GM21529 (cell line): ENCODE results near the gene GINS1.

Source experiments
- ATAC-seq: cut with Tn5 transposase; IDR thresholded peaks from one replicate; pipeline ENCODE4 v1.9.1; 2021; ENCODE audit not compliant: unreplicated experiment

Gene GINS1

GRCh38 chr20:25476106-25477013 is 68.9 kb downstream of the GINS1 start:
- ATAC-seq: no peak

DNA sequence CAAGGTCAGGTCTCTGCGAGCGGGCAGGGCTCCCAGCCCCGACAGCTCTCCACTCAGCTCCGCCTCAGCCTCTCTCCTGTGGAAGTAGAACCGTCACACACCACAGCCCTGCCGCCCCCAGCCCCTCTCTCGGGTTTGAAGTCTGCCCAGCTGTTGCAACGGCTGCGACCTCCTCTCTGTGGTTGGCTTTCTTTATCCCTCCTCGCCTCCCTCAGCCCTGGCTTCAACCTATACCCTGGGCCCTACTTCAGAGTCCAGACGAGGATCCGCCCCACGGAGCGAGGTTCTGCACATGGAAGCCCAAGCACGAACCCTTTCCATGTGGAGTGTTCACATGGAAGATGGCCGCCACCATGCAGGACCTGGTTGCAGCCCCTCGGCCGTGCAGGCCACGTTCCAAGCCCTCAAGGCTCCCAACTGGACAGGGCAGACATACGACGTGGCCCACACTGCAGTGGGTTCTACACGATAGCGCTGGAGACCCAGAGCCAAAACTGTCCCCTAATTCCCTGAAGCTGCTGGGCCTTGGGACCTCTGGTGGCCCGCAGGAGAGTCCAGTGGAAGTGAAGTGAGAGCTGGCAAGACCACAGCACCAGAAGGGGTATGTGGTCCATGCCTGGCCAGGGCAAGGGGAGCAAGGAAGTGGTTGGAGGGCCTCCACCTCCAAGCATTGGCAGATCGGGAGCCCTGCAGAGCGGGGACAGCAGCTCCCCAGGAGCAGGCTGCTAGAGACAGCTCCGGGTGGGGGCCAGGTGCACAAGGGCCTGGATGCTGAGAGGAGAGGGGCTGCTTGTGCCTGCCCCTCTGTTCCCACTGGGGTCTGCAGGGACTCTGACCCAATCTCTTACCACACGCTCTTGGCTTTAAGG is 69.8 kb downstream of the GINS1 start:
- no peak for ATAC-seq

GRCh38 chr20:25478889-25479568 is 71.6 kb downstream of the GINS1 start:
- no peak for ATAC-seq

- no peak for ATAC-seq
Observed at GRCh38 chr20:25479638-25480037, 72.2 kb downstream of the GINS1 start.

DNA sequence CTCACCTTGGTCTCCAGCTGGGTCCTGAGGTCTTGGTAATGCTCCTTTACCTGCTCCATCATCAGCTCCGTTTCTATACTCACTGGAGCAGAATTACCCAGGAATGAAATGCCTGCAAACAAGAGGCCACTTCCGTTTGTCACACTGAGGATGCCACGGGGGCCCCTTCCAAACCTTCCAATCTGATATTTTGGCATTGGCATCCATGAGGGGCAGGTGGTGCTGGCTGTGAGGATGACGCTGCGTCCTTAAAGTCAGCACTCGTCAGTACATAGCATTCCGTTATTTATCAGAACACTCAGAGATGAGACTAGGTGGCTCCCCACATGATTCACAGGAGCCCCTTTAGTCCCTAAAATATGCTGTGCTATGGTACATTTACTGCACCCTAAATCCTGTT is 72.7 kb downstream of the GINS1 start:
- ATAC-seq: no peak

GRCh38 chr20:25480797-25481196 is 73.3 kb downstream of the GINS1 start:
- no peak for ATAC-seq

GRCh38 chr20:25481235-25481917 is 73.9 kb downstream of the GINS1 start:
- ATAC-seq: no peak

DNA sequence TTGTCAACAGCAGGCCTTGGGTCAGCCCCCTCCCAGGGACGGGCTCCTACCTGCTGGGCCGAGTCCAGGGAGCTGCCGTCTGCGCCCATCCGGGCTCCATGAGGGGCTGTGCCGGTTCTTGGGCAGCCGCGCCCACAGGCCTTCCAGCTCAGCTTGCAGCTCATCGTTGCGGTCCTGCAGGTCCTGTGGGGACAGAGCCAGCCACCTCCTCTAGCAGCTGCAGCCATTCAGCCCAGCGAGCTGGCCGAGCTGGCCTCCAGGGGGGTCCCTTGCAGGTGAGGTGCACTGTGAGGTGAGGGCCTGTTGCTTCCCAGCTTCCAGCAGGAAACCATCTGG is 74.4 kb downstream of the GINS1 start:
- ATAC-seq: no peak

- no peak for ATAC-seq
Observed at GRCh38 chr20:25483431-25484132, 76.1 kb downstream of the GINS1 start.

DNA sequence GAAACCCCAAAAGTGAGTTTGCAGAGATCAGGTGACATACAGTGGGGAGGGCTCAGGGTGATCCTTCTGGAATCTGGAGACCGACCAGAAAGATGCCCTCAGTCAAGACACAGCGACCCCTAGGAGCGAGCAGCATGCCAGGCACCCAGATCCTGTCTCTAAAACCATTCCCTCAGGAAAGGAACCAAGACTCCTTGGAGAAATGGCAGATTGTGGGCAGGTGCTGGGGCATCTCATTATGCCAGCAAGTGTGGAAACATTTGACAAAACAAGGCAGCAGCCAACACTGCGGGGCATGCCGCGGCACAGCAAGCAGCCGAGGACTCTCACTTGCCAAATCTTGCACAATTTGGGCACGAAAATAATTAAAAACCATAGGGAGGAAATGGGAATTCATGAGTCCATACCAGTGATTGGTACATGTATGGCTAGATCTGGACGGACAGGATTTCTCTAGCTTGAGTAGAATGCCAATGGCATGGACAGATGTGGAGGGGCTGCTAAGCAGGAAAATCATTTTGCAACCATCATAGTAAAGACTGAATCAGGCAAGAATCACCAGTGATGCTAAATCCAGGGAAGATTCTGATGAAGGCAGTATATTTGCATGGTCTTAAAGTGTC is 76.9 kb downstream of the GINS1 start:
- no peak for ATAC-seq

DNA sequence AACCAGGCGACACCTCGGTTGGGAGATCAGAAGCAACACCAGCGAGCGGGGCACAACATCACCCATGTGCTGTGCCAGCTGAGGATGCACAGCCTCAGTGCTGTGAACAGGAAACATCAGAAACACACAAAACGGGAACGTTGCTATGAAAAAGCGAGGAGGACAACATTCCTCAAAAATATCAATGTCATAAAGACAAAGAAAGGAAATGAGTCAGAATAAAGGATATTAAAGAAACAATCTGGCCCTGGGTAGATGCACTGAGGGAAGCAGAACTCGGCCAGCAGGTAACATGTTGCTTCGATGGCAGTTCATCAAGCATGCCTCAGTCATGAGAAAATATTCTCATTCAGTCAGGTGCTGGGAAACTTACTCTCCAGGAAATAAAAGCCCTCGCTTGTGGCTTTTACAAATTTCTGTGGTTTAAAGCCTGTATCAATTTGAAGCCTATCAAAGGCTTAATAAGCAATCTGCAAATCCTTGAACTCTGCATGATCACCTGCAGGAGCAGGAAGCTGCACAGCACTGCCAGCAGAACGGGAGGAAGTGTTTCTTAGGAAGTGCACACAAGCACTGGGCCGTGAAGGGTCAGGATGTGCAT is 77.5 kb downstream of the GINS1 start:
- no peak for ATAC-seq

GRCh38 chr20:25485872-25486271 is 78.4 kb downstream of the GINS1 start:
- no peak for ATAC-seq

DNA sequence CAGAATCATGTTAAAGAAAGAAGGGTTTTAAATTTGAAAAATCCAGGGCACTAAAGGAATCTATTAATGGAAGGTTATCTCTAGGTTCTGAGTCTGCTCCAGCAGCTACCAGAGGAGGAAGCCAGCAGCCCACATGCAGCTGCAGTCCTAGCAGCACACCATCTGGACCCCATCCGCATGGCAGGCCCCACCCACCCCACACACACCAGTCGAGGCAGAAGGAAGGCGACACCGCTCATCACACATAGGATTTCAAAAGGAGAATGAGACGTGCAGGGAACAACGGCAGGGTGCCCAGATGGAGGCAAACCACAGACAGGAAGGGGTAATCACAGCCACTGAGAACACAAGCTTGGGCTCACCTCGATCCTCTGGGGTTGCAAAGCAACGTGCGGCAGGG is 78.9 kb downstream of the GINS1 start:
- no peak for ATAC-seq

DNA sequence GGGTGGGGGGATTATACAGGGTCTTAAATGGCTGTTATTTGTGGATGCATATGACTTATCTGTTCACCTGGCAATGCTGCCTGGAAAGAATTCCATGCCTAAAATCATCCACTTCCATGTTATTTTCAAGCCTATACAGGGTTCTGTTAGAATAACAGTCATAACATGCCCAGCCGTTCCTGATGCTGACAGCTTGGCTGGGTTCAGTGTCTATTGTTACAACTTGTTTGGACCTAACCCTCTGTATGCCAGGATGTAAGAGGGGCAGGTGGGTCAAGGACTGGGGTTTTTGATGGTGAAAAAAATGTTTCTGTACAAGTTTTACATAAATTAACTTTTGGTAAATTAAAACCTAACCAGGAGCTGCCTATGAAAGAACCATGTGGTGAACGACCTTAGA is 79.8 kb downstream of the GINS1 start:
- no peak for ATAC-seq

- no peak for ATAC-seq
Observed at GRCh38 chr20:25487975-25488374, 80.5 kb downstream of the GINS1 start.

DNA sequence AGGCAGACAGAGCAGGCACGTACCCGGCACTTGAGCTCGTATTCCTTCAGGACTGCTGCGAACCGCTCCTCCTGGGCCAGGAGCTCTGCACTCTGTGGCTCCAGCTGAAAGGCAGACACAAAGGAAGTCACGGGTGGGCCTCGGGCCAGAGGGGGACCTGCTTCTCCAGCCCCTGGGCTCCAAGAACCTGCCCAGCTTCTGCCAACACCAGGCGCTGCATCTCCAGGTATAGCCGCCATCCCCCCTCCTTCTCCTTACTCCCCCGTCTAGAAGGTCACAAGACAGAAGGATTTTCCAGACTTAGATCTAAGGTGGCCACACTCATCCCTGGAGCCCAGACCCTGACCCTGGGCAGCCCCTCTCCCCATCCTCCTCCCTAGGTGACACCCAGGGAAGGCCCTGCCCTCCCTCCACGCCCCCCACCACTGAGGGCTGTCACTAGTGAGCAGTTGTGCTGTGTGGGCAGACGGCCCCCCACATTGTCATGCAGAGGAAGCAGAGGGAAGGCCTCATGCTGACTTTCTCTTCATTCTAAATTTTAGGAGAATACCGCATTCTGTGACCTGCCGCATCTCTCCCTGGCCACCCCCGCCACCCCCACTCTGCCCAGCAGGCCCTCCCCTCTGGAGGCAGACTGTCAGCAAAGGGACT is 81.9 kb downstream of the GINS1 start:
- no peak for ATAC-seq

DNA sequence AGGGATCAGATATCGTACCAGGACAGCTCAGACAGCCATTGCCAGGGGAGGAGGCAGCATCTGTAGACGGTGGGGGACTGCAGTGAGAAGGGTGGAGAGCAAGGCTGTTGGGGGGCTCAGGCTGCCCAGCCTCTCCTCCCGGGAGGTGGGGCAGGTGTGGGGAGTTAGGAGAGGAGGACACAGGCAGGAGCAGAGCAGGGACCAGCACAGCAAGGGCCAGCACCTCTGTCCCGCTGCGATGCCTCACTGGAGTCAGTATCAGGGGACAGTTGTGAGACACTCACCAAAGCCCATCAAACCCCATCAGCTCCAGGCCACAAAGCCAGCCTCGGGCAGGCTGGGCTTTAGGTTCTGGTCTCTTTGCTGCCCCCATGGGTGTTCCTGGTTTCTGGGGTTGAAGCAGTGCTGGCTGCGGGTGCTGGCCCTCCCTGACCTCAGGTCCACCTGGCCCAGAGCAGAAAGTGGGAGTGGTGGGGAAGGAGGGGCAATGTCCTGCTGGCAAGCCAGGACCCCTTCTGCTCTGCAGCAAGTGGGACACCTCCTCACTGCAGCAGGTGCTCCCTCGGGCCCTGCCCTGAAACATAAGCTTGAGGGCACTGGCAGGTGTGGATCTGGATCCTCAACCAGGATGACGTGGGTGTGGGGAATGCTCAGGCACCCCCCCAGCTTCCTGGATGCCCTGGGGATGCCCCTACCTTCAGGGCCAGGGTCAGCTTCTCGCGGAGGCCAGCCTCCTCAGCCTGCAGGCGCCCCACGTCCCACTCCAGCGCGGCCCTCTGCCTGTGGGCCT is 83.4 kb downstream of the GINS1 start:
- ATAC-seq: no peak

- no peak for ATAC-seq
Observed at GRCh38 chr20:25491446-25492038, 84.1 kb downstream of the GINS1 start.
